DND-41 (cell line): ENCODE results near the gene GTF3C2.

ENCODE experiments used
- ATAC-seq: fragments of 200-7000 bp; cut with Tn5 transposase; 3 replicates; pipeline ENCODE4 v1.9.1; 2021; ENCODE audit warnings: low read depth; ENCODE audit not compliant: insufficient read depth
- DNase-seq: peaks from one replicate; pipeline ENCODE4 v3.0.0-alpha.2; 2020
- H2AFZ ChIP-seq: 2 replicates; pipeline ENCODE4 v1.6.0; 2012; ENCODE audit warnings: low read depth, low read length
- H3K27ac ChIP-seq: 2 replicates; pipeline ENCODE4 v1.5.1; 2012; ENCODE audit warnings: low read length, inconsistent platforms
- H3K27me3 ChIP-seq: fragments of 200-600 bp; sonication (generic); 2 replicates; pipeline ENCODE4 v1.6.0; 2012; ENCODE audit warnings: low read length, mild to moderate bottlenecking, inconsistent platforms; ENCODE audit not compliant: insufficient read depth, poor library complexity
- H3K36me3 ChIP-seq: 2 replicates; pipeline ENCODE4 v1.5.1; 2012; ENCODE audit warnings: low read length, inconsistent platforms; ENCODE audit not compliant: insufficient read depth
- H3K4me1 ChIP-seq: 2 replicates; pipeline ENCODE4 v1.5.1; 2012; ENCODE audit warnings: mild to moderate bottlenecking, low read length; ENCODE audit not compliant: insufficient read depth
- H3K4me2 ChIP-seq: 2 replicates; pipeline ENCODE4 v1.6.0; 2012; ENCODE audit warnings: mild to moderate bottlenecking, moderate library complexity, low read length, inconsistent platforms; ENCODE audit not compliant: insufficient read depth
- H3K4me3 ChIP-seq, 2 experiments: fragments of 200-600 bp in 1 of 2; shearing (Covaris generic) in 1 of 2; 2 replicates each; pipeline ENCODE4 v1.5.1; 2012 to 2016; ENCODE audit warnings: inconsistent platforms in 2 of 2, low read length in 2 of 2, mild to moderate bottlenecking in 2 of 2, low read depth in 1 of 2, moderate library complexity in 1 of 2
- H3K79me2 ChIP-seq: 2 replicates; pipeline ENCODE4 v1.6.0; 2012; ENCODE audit warnings: low read length, inconsistent platforms; ENCODE audit not compliant: insufficient read depth
- H3K9ac ChIP-seq: 2 replicates; pipeline ENCODE4 v1.6.0; 2012; ENCODE audit warnings: low read depth, mild to moderate bottlenecking, inconsistent platforms, low read length, moderate library complexity
- H3K9me3 ChIP-seq: 2 replicates; pipeline ENCODE4 v1.5.1; 2012; ENCODE audit warnings: low read length, moderate library complexity, mild to moderate bottlenecking, inconsistent platforms; ENCODE audit not compliant: insufficient read depth, severe bottlenecking
- H4K20me1 ChIP-seq: 2 replicates; pipeline ENCODE4 v1.6.0; 2012; ENCODE audit warnings: low read length; ENCODE audit not compliant: insufficient read depth
- CTCF ChIP-seq: IDR thresholded peaks from 2 replicates; pipeline ENCODE4 v1.5.1; 2012; ENCODE audit warnings: borderline replicate concordance, low read length, moderate library complexity, mild to moderate bottlenecking; ENCODE audit not compliant: poor library complexity, severe bottlenecking; ENCODE audit errors: extremely low read depth
- EZH2 ChIP-seq: IDR thresholded peaks from 3 replicates; pipeline ENCODE4 v1.6.1; 2012; ENCODE audit warnings: borderline replicate concordance, low read depth, mild to moderate bottlenecking, moderate library complexity, low read length, inconsistent platforms; ENCODE audit not compliant: severe bottlenecking

Gene GTF3C2

GRCh38 chr2:27350106-27350693, 6.4 kb downstream of the GTF3C2 start:
- ATAC-seq (no peak), DNase-seq (no peak)
- peaks cover 15% of the 10 kb centered on the region for H3K4me1 ChIP-seq
- H3K79me2 ChIP-seq: peaks cover 95% of the 10 kb centered on the region
- H3K4me3 ChIP-seq: no peak overlapping the region
- H4K20me1 ChIP-seq: peaks cover 42% of the 10 kb centered on the region; the same call in 1 of the 2 replicates
- no peak overlapping the region for H2AFZ ChIP-seq
- peaks cover 9% of the 10 kb centered on the region for H3K36me3 ChIP-seq
- no peaks in the 10 kb centered on the region for H3K9me3 ChIP-seq
- no peak overlapping the region for H3K4me2 ChIP-seq
- H3K27ac ChIP-seq: no peak overlapping the region
- TF ChIP-seq EZH2 (no peak), CTCF (no peak)
- H3K9ac ChIP-seq: no peak overlapping the region
- no peaks in the 10 kb centered on the region for H3K27me3 ChIP-seq

- H3K27ac ChIP-seq: no peak overlapping the region
- H3K9me3 ChIP-seq: no peaks in the 10 kb centered on the region
- DNase-seq (no peak), ATAC-seq (no peak)
- no peaks in the 10 kb centered on the region for H3K27me3 ChIP-seq
- H3K4me1 ChIP-seq: no peaks in the 10 kb centered on the region
- H3K4me2 ChIP-seq: no peak overlapping the region
- H3K4me3 ChIP-seq: no peak overlapping the region
- no peak overlapping the region for H2AFZ ChIP-seq
- H3K79me2 ChIP-seq: peaks cover 92% of the 10 kb centered on the region
- no peak overlapping the region for H3K9ac ChIP-seq
- H4K20me1 ChIP-seq: peaks cover 52% of the 10 kb centered on the region; the same call in 1 of the 2 replicates
- peaks cover 21% of the 10 kb centered on the region for H3K36me3 ChIP-seq
- TF ChIP-seq CTCF (no peak), EZH2 (no peak)
These were observed 8.9 kb downstream of the GTF3C2 start for GRCh38 chr2:27347641-27348040.

GRCh38 chr2:27336173-27336572, 20.4 kb downstream of the GTF3C2 start:
- H3K4me1 ChIP-seq: no peaks in the 10 kb centered on the region
- ATAC-seq (no peak), DNase-seq (no peak)
- H3K9ac ChIP-seq: no peak overlapping the region
- H3K4me3 ChIP-seq: no peak overlapping the region
- no peak overlapping the region for H3K4me2 ChIP-seq
- no peaks in the 10 kb centered on the region for H3K79me2 ChIP-seq
- no peak overlapping the region for H2AFZ ChIP-seq
- no peak overlapping the region for H3K27ac ChIP-seq
- TF ChIP-seq EZH2: no peak
- no peak for TF ChIP-seq CTCF
- peaks cover 84% of the 10 kb centered on the region for H3K36me3 ChIP-seq
- H4K20me1 ChIP-seq: no peaks in the 10 kb centered on the region; the same call in 1 of the 2 replicates
- H3K27me3 ChIP-seq: no peaks in the 10 kb centered on the region
- no peaks in the 10 kb centered on the region for H3K9me3 ChIP-seq
